HepG2 (cell line): ENCODE data around the gene HMGCLL1. TPM values are rescaled to one million over a fixed set of nuclear protein-coding genes. Genes with fewer than 3 reads are reported as not detected.

Experiments used
- EEA1 ChIP-seq: sonication (generic); formaldehyde crosslinking; IDR thresholded peaks from 2 replicates; pipeline ENCODE4 v1.5.1; 2020; ENCODE audit warnings: mild to moderate bottlenecking, missing genetic modification reagents, borderline replicate concordance
- KDM1A ChIP-seq: IDR thresholded peaks from 2 replicates; pipeline ENCODE4 v1.6.1; 2016; ENCODE audit warnings: missing compliant biosample characterization
- LBX2 ChIP-seq: sonication (generic); formaldehyde crosslinking; IDR thresholded peaks from 2 replicates; pipeline ENCODE4 v1.5.0; 2020; ENCODE audit warnings: missing genetic modification reagents, mild to moderate bottlenecking, borderline replicate concordance
- NR2F1 ChIP-seq, 2 experiments: fragments of 450-650 bp in 1 of 2; formaldehyde crosslinking in 1 of 2; IDR thresholded peaks; 2 replicates each; pipeline versions ENCODE4 v1.5.0 to v1.6.1; 2016 to 2020; ENCODE audit warnings: mild to moderate bottlenecking in 1 of 2, missing compliant biosample characterization in 1 of 2, missing genetic modification reagents in 1 of 2, moderate library complexity in 1 of 2
- SCMH1 ChIP-seq: sonication (generic); formaldehyde crosslinking; IDR thresholded peaks from 2 replicates; pipeline ENCODE4 v1.9.0; 2021; ENCODE audit warnings: missing genetic modification reagents, mild to moderate bottlenecking, borderline replicate concordance
- ZMYM3 ChIP-seq: sonication (generic); formaldehyde crosslinking; IDR thresholded peaks from 2 replicates; pipeline ENCODE4 v1.5.1; 2020; ENCODE audit warnings: mild to moderate bottlenecking, missing genetic modification reagents
- ZNF18 ChIP-seq: sonication (generic); formaldehyde crosslinking; IDR thresholded peaks from 2 replicates; pipeline ENCODE4 v1.8.0; 2022; ENCODE audit warnings: mild to moderate bottlenecking, missing genetic modification reagents; ENCODE audit not compliant: insufficient replicate concordance
- ZNF670 ChIP-seq: sonication (generic); formaldehyde crosslinking; IDR thresholded peaks from 2 replicates; pipeline ENCODE4 v1.8.0; 2022; ENCODE audit warnings: mild to moderate bottlenecking, missing genetic modification reagents, borderline replicate concordance
- ZNF816 ChIP-seq: sonication (generic); formaldehyde crosslinking; IDR thresholded peaks from 2 replicates; pipeline ENCODE4 v1.8.0; 2022; ENCODE audit warnings: missing genetic modification reagents, mild to moderate bottlenecking, borderline replicate concordance
- ZNF891 ChIP-seq: sonication (generic); formaldehyde crosslinking; IDR thresholded peaks from 2 replicates; pipeline ENCODE4 v1.5.0; 2020; ENCODE audit warnings: mild to moderate bottlenecking, missing genetic modification reagents
- polyA plus RNA-seq, 8 experiments: library from polyadenylated mRNA; depleted of rRNA in 3 of 8; stranded (reverse) in 7 of 8; unstranded in 1 of 8; fragments of >200 nt; fragmentation: Illumina TruSeq in 4 of 8; extraction: Trizol in 4 of 8; gene quantifications; 2 replicates each; pipeline versions ENCODE4 v1.2.1 to v1.2.3, GENCODE V29; 2011 to 2016; ENCODE audit warnings: low read depth in 4 of 8, missing spikeins in 1 of 8, mixed read lengths in 1 of 8; ENCODE audit not compliant: insufficient read depth in 1 of 8
- total RNA-seq, 5 experiments: library from RNA; depleted of rRNA; stranded (reverse); fragments of >200 nt; fragmentation: Illumina TruSeq; extraction: Trizol; gene quantifications; 2 replicates each; pipeline ENCODE4 v1.2.3, GENCODE V29; 2016; ENCODE audit warnings: low read depth in 1 of 5
- TF ChIP-seq, protein P1 (sequence below): sonication (generic); formaldehyde crosslinking; IDR thresholded peaks from 2 replicates; pipeline ENCODE4 v1.4.0; 2020; ENCODE audit warnings: missing genetic modification reagents, borderline replicate concordance
- TF ChIP-seq, protein P2 (sequence below): sonication (generic); formaldehyde crosslinking; IDR thresholded peaks from 2 replicates; pipeline ENCODE4 v1.4.0; 2020; ENCODE audit warnings: missing genetic modification reagents, borderline replicate concordance

HMGCLL1 gene
- total and polyA plus RNA-seq, 2 of the 13 experiments (the other 11 are each of a cell fraction or from before 2014, with no cell fraction given), result not detected

DNA sequence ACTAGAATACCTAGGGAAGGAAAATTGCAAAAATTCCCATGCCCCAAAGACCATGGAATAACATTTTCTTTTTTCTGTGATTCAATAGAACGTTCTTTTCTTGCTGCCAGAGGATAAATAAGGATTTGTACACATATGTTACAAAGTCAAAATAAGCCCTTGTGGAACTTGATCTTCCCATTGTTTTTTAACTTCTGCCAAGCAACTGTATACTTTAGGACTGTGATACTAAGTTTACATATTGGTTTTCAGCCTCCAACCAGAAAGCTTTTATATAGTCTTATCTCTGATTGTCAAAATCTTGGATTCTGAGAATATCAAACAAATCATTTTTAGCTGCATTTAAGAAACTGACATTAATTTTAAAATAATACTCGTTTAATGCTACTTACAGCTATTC is 84.6 kb downstream of the HMGCLL1 start (continued):
- TF ChIP-seq, protein P1, sequence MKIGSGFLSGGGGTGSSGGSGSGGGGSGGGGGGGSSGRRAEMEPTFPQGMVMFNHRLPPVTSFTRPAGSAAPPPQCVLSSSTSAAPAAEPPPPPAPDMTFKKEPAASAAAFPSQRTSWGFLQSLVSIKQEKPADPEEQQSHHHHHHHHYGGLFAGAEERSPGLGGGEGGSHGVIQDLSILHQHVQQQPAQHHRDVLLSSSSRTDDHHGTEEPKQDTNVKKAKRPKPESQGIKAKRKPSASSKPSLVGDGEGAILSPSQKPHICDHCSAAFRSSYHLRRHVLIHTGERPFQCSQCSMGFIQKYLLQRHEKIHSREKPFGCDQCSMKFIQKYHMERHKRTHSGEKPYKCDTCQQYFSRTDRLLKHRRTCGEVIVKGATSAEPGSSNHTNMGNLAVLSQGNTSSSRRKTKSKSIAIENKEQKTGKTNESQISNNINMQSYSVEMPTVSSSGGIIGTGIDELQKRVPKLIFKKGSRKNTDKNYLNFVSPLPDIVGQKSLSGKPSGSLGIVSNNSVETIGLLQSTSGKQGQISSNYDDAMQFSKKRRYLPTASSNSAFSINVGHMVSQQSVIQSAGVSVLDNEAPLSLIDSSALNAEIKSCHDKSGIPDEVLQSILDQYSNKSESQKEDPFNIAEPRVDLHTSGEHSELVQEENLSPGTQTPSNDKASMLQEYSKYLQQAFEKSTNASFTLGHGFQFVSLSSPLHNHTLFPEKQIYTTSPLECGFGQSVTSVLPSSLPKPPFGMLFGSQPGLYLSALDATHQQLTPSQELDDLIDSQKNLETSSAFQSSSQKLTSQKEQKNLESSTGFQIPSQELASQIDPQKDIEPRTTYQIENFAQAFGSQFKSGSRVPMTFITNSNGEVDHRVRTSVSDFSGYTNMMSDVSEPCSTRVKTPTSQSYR (CRISPR knock-in tag), result no peak
- no peak for TF ChIP-seq ZNF18
- no peak for TF ChIP-seq ZNF891
- no peak for TF ChIP-seq KDM1A (CRISPR knock-in tag)
- TF ChIP-seq SCMH1 (CRISPR knock-in tag), result no peak
- no peak for TF ChIP-seq ZNF816 (CRISPR knock-in tag)
- TF ChIP-seq LBX2 (CRISPR knock-in tag), result no peak
- no peak for TF ChIP-seq NR2F1 (CRISPR knock-in tag; IDR thresholded peaks at IDR 0.05)
- TF ChIP-seq, protein P2, sequence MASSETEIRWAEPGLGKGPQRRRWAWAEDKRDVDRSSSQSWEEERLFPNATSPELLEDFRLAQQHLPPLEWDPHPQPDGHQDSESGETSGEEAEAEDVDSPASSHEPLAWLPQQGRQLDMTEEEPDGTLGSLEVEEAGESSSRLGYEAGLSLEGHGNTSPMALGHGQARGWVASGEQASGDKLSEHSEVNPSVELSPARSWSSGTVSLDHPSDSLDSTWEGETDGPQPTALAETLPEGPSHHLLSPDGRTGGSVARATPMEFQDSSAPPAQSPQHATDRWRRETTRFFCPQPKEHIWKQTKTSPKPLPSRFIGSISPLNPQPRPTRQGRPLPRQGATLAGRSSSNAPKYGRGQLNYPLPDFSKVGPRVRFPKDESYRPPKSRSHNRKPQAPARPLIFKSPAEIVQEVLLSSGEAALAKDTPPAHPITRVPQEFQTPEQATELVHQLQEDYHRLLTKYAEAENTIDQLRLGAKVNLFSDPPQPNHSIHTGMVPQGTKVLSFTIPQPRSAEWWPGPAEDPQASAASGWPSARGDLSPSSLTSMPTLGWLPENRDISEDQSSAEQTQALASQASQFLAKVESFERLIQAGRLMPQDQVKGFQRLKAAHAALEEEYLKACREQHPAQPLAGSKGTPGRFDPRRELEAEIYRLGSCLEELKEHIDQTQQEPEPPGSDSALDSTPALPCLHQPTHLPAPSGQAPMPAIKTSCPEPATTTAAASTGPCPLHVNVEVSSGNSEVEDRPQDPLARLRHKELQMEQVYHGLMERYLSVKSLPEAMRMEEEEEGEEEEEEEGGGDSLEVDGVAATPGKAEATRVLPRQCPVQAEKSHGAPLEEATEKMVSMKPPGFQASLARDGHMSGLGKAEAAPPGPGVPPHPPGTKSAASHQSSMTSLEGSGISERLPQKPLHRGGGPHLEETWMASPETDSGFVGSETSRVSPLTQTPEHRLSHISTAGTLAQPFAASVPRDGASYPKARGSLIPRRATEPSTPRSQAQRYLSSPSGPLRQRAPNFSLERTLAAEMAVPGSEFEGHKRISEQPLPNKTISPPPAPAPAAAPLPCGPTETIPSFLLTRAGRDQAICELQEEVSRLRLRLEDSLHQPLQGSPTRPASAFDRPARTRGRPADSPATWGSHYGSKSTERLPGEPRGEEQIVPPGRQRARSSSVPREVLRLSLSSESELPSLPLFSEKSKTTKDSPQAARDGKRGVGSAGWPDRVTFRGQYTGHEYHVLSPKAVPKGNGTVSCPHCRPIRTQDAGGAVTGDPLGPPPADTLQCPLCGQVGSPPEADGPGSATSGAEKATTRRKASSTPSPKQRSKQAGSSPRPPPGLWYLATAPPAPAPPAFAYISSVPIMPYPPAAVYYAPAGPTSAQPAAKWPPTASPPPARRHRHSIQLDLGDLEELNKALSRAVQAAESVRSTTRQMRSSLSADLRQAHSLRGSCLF, result no peak
- TF ChIP-seq ZNF670 (CRISPR knock-in tag), result no peak
- TF ChIP-seq ZMYM3 (CRISPR knock-in tag), result no peak
- TF ChIP-seq EEA1 (CRISPR knock-in tag), result no peak
